ENCODE results near the gene ILKAP. TPM values are rescaled to one million over a fixed set of nuclear protein-coding genes. Genes with fewer than 3 reads are reported as not detected.

ILKAP gene
- polyA plus RNA-seq, 1 donor from 2014 or later, result 78.5 TPM

DNA sequence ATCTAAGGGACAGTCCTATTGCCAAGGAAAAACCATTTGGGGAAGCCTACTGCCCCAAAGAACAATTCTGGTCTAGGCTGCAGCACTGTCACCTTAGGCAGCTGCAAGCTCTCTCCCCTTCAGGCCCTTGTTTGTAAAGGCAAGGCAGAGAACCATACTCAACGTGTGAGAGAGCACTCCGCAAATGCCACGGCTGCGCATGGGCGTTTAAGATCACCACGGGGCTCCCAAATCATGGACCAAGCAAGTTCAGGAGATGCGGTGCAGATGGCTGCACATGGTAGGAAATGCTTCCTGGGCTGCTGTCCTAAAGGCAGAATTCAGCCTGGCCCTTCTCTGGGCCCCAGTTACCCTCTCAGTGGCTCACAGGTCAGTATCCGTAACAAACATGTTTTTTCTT is 29.2 kb downstream of the ILKAP start:
- H3F3A ChIP-seq (ENCODE audit: insufficient read depth, low read length, poor library complexity, severe bottlenecking), result no peaks in the 10 kb centered on the region
- no peak overlapping the region for H3K27ac ChIP-seq (ENCODE audit: low read length)
- H3K4me3 ChIP-seq (ENCODE audit: low read length), result no peak overlapping the region
- H3K27me3 ChIP-seq (ENCODE audit: insufficient read depth, low read depth, low read length), result no peaks in the 10 kb centered on the region
- TF ChIP-seq, protein P1, sequence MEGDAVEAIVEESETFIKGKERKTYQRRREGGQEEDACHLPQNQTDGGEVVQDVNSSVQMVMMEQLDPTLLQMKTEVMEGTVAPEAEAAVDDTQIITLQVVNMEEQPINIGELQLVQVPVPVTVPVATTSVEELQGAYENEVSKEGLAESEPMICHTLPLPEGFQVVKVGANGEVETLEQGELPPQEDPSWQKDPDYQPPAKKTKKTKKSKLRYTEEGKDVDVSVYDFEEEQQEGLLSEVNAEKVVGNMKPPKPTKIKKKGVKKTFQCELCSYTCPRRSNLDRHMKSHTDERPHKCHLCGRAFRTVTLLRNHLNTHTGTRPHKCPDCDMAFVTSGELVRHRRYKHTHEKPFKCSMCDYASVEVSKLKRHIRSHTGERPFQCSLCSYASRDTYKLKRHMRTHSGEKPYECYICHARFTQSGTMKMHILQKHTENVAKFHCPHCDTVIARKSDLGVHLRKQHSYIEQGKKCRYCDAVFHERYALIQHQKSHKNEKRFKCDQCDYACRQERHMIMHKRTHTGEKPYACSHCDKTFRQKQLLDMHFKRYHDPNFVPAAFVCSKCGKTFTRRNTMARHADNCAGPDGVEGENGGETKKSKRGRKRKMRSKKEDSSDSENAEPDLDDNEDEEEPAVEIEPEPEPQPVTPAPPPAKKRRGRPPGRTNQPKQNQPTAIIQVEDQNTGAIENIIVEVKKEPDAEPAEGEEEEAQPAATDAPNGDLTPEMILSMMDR (IDR thresholded peaks at IDR 0.05; ENCODE audit: poor library complexity, severe bottlenecking), result no peak
- TF ChIP-seq, protein P2, sequence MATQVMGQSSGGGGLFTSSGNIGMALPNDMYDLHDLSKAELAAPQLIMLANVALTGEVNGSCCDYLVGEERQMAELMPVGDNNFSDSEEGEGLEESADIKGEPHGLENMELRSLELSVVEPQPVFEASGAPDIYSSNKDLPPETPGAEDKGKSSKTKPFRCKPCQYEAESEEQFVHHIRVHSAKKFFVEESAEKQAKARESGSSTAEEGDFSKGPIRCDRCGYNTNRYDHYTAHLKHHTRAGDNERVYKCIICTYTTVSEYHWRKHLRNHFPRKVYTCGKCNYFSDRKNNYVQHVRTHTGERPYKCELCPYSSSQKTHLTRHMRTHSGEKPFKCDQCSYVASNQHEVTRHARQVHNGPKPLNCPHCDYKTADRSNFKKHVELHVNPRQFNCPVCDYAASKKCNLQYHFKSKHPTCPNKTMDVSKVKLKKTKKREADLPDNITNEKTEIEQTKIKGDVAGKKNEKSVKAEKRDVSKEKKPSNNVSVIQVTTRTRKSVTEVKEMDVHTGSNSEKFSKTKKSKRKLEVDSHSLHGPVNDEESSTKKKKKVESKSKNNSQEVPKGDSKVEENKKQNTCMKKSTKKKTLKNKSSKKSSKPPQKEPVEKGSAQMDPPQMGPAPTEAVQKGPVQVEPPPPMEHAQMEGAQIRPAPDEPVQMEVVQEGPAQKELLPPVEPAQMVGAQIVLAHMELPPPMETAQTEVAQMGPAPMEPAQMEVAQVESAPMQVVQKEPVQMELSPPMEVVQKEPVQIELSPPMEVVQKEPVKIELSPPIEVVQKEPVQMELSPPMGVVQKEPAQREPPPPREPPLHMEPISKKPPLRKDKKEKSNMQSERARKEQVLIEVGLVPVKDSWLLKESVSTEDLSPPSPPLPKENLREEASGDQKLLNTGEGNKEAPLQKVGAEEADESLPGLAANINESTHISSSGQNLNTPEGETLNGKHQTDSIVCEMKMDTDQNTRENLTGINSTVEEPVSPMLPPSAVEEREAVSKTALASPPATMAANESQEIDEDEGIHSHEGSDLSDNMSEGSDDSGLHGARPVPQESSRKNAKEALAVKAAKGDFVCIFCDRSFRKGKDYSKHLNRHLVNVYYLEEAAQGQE (IDR thresholded peaks at IDR 0.05; ENCODE audit: borderline replicate concordance), result no peak
- TF ChIP-seq EZH2 (IDR thresholded peaks at IDR 0.05; ENCODE audit: borderline replicate concordance, insufficient read depth, low read length, poor library complexity, severe bottlenecking) (no peak), MXI1 (conservative IDR thresholded peaks at IDR 0.05; ENCODE audit: poor library complexity, severe bottlenecking) (no peak), TAF1 (IDR thresholded peaks at IDR 0.05; ENCODE audit: low read depth) (no peak), EP300 (conservative IDR thresholded peaks at IDR 0.05; ENCODE audit: poor library complexity, severe bottlenecking) (no peak), SMC3 (conservative IDR thresholded peaks at IDR 0.05; ENCODE audit: poor library complexity) (no peak), POLR2AphosphoS5 (IDR thresholded peaks at IDR 0.05) (no peak), RAD21 (conservative IDR thresholded peaks at IDR 0.05) (no peak)
- H3K4me2 ChIP-seq (ENCODE audit: low read length), result no peak overlapping the region
- H3K9me2 ChIP-seq (ENCODE audit: insufficient read depth, low read length), result no peaks in the 10 kb centered on the region
- no peaks in the 10 kb centered on the region for H3K36me3 ChIP-seq (ENCODE audit: insufficient read depth, low read length)
- no peaks in the 10 kb centered on the region for H4K20me1 ChIP-seq (ENCODE audit: insufficient read depth)
- no peak overlapping the region for H3K9ac ChIP-seq (ENCODE audit: low read length)
- H2AFZ ChIP-seq (ENCODE audit: low read depth, low read length), result no peak overlapping the region
- H3K9me3 ChIP-seq (ENCODE audit: low read length), result no peaks in the 10 kb centered on the region
- no peaks in the 10 kb centered on the region for H3K79me2 ChIP-seq (replicated peaks; ENCODE audit: insufficient read depth, low read length)

DNA sequence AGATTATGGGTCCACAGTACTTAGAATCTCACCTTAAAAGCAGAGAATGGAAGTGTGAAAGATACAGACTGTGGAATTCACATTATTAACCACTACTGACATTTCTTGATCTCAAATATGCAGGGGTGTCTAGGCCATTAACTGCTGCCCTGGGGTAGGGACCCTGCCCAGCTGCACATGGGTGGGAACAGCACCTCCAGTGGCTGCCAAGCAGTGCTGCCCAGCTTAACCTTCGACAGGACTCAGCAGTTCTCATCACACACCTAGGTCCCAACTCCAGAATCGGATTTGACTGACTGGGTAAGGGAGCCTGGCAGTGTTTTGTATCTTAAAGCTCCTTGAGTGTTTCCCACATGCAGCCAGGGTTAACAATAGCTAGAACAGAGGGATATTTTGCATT is 29.8 kb downstream of the ILKAP start:
- Histone ChIP-seq H3K4me2 (ENCODE audit: low read length) (no peak overlapping the region), H3F3A (ENCODE audit: insufficient read depth, low read length, poor library complexity, severe bottlenecking) (no peaks in the 10 kb centered on the region), H3K9ac (ENCODE audit: low read length) (no peak overlapping the region), H3K9me3 (ENCODE audit: low read length) (no peaks in the 10 kb centered on the region), H3K9me2 (ENCODE audit: insufficient read depth, low read length) (no peaks in the 10 kb centered on the region), H2AFZ (ENCODE audit: low read depth, low read length) (no peak overlapping the region), H3K27ac (ENCODE audit: low read length) (no peak overlapping the region), H3K4me3 (ENCODE audit: low read length) (no peak overlapping the region), H3K36me3 (ENCODE audit: insufficient read depth, low read length) (no peaks in the 10 kb centered on the region), H3K79me2 (replicated peaks; ENCODE audit: insufficient read depth, low read length) (no peaks in the 10 kb centered on the region), H4K20me1 (ENCODE audit: insufficient read depth) (no peaks in the 10 kb centered on the region), H3K27me3 (ENCODE audit: insufficient read depth, low read depth, low read length) (no peaks in the 10 kb centered on the region)
- TF ChIP-seq SMC3 (conservative IDR thresholded peaks at IDR 0.05; ENCODE audit: poor library complexity) (no peak), POLR2AphosphoS5 (IDR thresholded peaks at IDR 0.05) (no peak), EP300 (conservative IDR thresholded peaks at IDR 0.05; ENCODE audit: poor library complexity, severe bottlenecking) (no peak), TAF1 (IDR thresholded peaks at IDR 0.05; ENCODE audit: low read depth) (no peak), RAD21 (conservative IDR thresholded peaks at IDR 0.05) (no peak)
- TF ChIP-seq, protein P1 (IDR thresholded peaks at IDR 0.05; ENCODE audit: poor library complexity, severe bottlenecking), result no peak
